Coronary artery (tissue), 2 donors: ENCODE measurements around the gene AIP.

ENCODE experiments used
- DNase-seq: peaks from one replicate; pipeline ENCODE4 v3.0.0-alpha.2; 2017; ENCODE audit warnings: low spot score
- H3K27ac ChIP-seq, 2 donors: fragments of 200-600 bp; sonication (generic); one replicate each; pipeline ENCODE4 v1.5.1; 2016 to 2019
- H3K4me3 ChIP-seq: fragments of 200-600 bp; sonication (generic); 2 replicates; pipeline ENCODE4 v1.5.1; 2016; ENCODE audit warnings: mild to moderate bottlenecking, moderate library complexity
- CTCF ChIP-seq: fragments of 200-600 bp; sonication (generic); IDR thresholded peaks from one replicate; pipeline ENCODE4 v1.5.1; 2019; ENCODE audit warnings: antibody characterized with exemption

The AIP gene

GRCh38 chr11:67441098-67441563 is 41.7 kb upstream of the AIP start:
- no peak for DNase-seq
- Histone ChIP-seq H3K27ac (peak overlapping the region in 1 of 2 donors; percentile 74), H3K4me3 (no peak overlapping the region)
- no peak for TF ChIP-seq CTCF

GRCh38 chr11:67441731-67442351 is 41.0 kb upstream of the AIP start:
- no peak for DNase-seq
- no peak for TF ChIP-seq CTCF
- Histone ChIP-seq H3K27ac (peak overlapping the region in 1 of 2 donors; percentile 96), H3K4me3 (peak overlapping the region; percentile 79)

GRCh38 chr11:67442504-67443404 is 40.1 kb upstream of the AIP start:
- Histone ChIP-seq H3K4me3 (peak overlapping the region; percentile 79), H3K27ac (peak overlapping the region; percentile 88 to 96)
- DNase-seq: no peak
- no peak for TF ChIP-seq CTCF

- Histone ChIP-seq H3K27ac (no peak overlapping the region), H3K4me3 (no peak overlapping the region)
- TF ChIP-seq CTCF: no peak
- DNase-seq: no peak
These were observed 37.3 kb upstream of the AIP start for GRCh38 chr11:67445515-67445914.

- no peak overlapping the region for H3K27ac ChIP-seq
- DNase-seq: no peak
- H3K4me3 ChIP-seq: no peak overlapping the region
- TF ChIP-seq CTCF: no peak
These were observed 34.6 kb upstream of the AIP start for GRCh38 chr11:67448220-67448609.

GRCh38 chr11:67449116-67449844 is 33.5 kb upstream of the AIP start:
- Histone ChIP-seq H3K27ac (no peak overlapping the region), H3K4me3 (no peak overlapping the region)
- no peak for TF ChIP-seq CTCF
- no peak for DNase-seq
